GM13977 (cell line): ENCODE measurements around the gene CD226.

ENCODE experiments used
- DNase-seq: peaks from one replicate; pipeline ENCODE4 v3.0.0; 2012; ENCODE audit warnings: low spot score
- CTCF ChIP-seq: IDR thresholded peaks from 2 replicates; pipeline ENCODE4 v1.5.1; 2012; ENCODE audit warnings: mild to moderate bottlenecking, control low read depth; ENCODE audit not compliant: insufficient read depth; ENCODE audit errors: extremely low read depth, missing control alignments
- in situ Hi-C: fragments of 300-500 bp; cut with MboI; formaldehyde crosslinking; loops from one replicate; pipeline ENCODE4 v1.12.0; 2022; ENCODE audit warnings: low sequenced_read_pairs, low pct_unique_long_range_greater_than_20kb, mixed read lengths, inconsistent platforms; ENCODE audit not compliant: unreplicated experiment

Gene CD226

GRCh38 chr18:69820538-69820937 lies 127.1 kb downstream of the CD226 start:
- DNase-seq = no peak
- TF ChIP-seq CTCF = no peak
- in situ Hi-C loops = no loop called here

DNA sequence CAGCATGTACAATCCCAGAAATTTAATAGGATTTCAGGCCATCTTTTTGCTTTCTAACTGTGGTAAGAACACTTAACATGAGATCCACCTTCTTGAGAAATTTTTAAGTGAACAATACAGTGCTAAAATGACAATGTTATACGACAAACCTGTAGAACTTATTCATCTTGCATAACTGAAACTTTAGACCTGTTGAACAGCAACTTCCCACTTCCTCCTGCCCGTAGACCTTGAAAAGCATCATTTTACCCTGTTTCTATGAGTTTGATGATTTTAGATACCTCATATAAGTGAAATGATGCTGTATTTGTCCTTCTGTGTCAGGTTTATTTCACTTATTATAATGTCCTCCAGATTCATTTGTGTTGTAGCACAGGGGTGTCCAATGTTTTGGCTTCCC lies 128.2 kb downstream of the CD226 start:
- in situ Hi-C loops = no loop called here
- no peak for TF ChIP-seq CTCF
- no peak for DNase-seq

- in situ Hi-C loops = no loop called here
- TF ChIP-seq CTCF = no peak
Measured at GRCh38 chr18:69817335-69817940, 130.2 kb downstream of the CD226 start.

DNA sequence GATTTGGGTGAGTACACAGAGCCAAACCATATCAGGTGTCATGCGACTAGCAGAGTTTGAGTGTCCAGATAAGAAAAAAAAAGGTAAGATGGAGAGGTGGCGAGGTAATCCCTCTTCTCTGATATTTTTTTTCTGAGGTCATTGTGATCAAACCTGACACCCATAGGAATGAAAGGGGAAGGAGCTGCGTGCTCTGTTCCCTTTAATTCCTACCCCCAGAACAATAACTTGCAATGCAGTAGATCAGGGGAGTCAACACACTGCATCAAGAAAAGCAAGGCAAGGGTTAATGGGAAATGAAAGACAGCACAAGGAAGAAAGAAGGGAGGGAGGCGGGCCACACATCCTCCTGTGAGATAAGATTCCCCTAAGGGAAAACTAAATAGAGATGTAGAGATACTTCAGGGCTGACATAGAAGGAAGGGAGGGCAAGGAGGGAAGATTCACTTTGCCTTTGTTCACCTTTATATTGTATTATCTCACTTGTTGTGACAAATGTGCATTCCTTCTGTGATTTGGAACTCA lies 132.8 kb downstream of the CD226 start:
- TF ChIP-seq CTCF = no peak
- no peak for DNase-seq
- in situ Hi-C loops = no loop called here

More at GRCh38 chr18:69817335-69817940, 130.2 kb downstream of the CD226 start:
- DNase-seq = no peak

- TF ChIP-seq CTCF = no peak
- in situ Hi-C loops = no loop called here
- no peak for DNase-seq
Measured at GRCh38 chr18:69813559-69813958, 134.1 kb downstream of the CD226 start.

DNA sequence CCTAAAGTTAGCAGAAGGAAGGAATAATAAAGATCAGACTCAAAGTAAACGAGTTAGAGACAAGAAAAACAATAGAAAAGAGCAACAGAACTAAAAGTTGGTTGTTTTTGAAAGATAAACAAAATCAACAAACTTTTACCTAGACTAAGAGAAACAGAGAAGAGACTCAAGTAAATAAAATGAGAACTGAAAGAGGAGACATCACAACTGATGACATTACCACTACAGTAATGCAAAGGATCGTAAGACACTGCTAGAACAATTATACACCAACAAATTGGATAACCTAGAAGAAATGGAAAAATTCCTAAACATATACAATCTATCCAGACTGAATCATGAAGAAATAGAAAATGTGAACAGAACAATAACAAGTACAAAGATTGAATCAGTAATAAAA lies 139.3 kb downstream of the CD226 start:
- DNase-seq = no peak
- no peak for TF ChIP-seq CTCF
- in situ Hi-C loops = no loop called here
